Neural cell (in vitro differentiated cells): ENCODE results near the gene ZNF618.

ENCODE experiments used
- CTCF ChIP-seq: fragments of 450-650 bp; IDR thresholded peaks from 2 replicates; pipeline ENCODE4 v1.5.1; 2014; ENCODE audit warnings: antibody characterized with exemption, mild to moderate bottlenecking, moderate library complexity; ENCODE audit not compliant: poor library complexity, severe bottlenecking
- EP300 ChIP-seq: fragments of 450-650 bp; conservative IDR thresholded peaks from 2 replicates; pipeline ENCODE4 v1.6.1; 2014; ENCODE audit warnings: antibody characterized with exemption, mild to moderate bottlenecking, moderate library complexity; ENCODE audit not compliant: poor library complexity, severe bottlenecking
- EZH2 ChIP-seq: fragments of 200-600, 300-800 bp; shearing (Covaris generic), sonication (generic); IDR thresholded peaks from 2 replicates; pipeline ENCODE4 v1.6.1; 2014; ENCODE audit warnings: antibody characterized with exemption, low read length, borderline replicate concordance, mild to moderate bottlenecking; ENCODE audit not compliant: insufficient read depth, poor library complexity, severe bottlenecking
- MXI1 ChIP-seq: fragments of 450-650 bp; conservative IDR thresholded peaks from 2 replicates; pipeline ENCODE4 v1.6.1; 2014; ENCODE audit warnings: antibody characterized with exemption, mild to moderate bottlenecking; ENCODE audit not compliant: poor library complexity, severe bottlenecking
- POLR2AphosphoS5 ChIP-seq: IDR thresholded peaks from 2 replicates; pipeline ENCODE4 v1.6.1; 2012
- RAD21 ChIP-seq: fragments of 450-650 bp; conservative IDR thresholded peaks from 2 replicates; pipeline ENCODE4 v1.6.1; 2014; ENCODE audit warnings: antibody characterized with exemption, mild to moderate bottlenecking, moderate library complexity
- REST ChIP-seq: IDR thresholded peaks from 2 replicates; pipeline ENCODE4 v1.6.1; 2012; ENCODE audit warnings: borderline replicate concordance
- SMC3 ChIP-seq: fragments of 450-650 bp; conservative IDR thresholded peaks from 2 replicates; pipeline ENCODE4 v1.6.1; 2014; ENCODE audit warnings: antibody characterized with exemption, mild to moderate bottlenecking, moderate library complexity; ENCODE audit not compliant: poor library complexity
- TAF1 ChIP-seq: IDR thresholded peaks from 2 replicates; pipeline ENCODE4 v1.6.1; 2012; ENCODE audit warnings: low read depth

GRCh38 chr9:114086009-114086408 is 209.9 kb downstream of the ZNF618 start:
- TF ChIP-seq CTCF (no peak), TAF1 (no peak), REST (no peak), RAD21 (no peak), EZH2 (no peak), SMC3 (no peak), POLR2AphosphoS5 (no peak), EP300 (no peak), MXI1 (no peak)
